Measurements from ENCODE around the gene PPM1D.
"Not testable (repeated sequence)": the region's sequence is repeated elsewhere in the genome, so short reads cannot be mapped to it uniquely, and the experiment has no call there.

PPM1D gene

DNA sequence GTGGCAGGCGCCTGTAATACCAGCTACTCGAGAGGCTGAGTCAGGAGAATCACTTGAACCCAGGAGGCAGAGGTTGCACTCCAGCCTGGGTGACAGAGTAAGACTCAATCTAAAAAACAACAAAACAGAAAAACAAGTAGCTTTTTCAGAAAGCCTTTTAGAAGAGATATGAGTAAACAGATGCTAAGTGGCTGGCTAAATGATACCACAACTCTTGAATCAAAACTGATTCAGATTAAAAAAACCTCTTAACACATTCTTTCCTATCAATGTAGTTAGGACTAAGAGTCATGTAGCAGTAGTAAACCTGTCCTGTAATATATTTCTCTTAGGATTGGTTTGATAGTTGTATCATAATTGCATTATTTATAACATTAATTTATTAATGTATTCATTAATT, 23.0 kb downstream of the PPM1D start:
- no peak for DNase-seq (ENCODE audit: low spot score)

DNA sequence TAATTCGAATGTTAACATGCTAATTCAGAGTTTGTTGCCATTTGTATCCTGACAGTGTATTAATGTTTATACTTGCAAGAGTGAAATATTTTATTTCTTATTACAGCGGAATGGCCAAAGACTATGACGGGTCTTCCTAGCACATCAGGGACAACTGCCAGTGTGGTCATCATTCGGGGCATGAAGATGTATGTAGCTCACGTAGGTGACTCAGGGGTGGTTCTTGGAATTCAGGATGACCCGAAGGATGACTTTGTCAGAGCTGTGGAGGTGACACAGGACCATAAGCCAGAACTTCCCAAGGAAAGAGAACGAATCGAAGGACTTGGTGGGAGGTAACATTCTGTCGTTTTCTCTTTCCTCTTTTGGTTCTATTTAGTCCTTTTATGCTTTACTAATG, 23.4 kb downstream of the PPM1D start:
- no peak for DNase-seq (ENCODE audit: low spot score)

GRCh38 chr17:60627124-60627523, 27.1 kb downstream of the PPM1D start:
- no peak for DNase-seq (ENCODE audit: low spot score)

DNA sequence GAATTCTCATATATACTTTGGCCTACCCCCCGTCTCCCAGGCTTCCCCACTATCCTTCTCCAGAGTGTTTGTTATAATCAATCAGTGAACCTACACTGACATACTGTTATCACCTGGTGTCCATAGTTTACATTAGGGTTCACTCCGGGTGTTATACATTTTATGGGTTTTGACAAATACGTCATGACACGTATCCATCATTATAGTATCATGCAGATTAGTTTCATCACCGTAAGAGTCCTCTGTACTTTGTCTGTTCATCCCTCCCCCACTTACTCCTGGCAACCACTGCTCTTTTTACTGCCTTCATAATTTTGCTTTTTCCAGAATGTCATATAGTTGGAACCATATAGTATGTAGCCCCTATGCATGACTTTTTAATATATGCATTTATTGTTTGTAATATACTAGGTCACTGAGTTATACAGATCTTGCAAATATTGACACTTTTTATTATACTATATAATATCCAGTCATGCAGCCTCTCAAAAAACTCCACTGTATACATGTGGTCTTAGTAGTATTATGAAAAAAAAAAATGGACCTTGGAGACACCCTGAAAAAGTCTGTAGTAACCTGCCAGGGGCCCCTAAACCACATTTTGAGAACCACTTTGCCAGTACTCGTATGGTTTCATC, 28.4 kb downstream of the PPM1D start:
- DNase-seq (ENCODE audit: low spot score), result no peak

DNA sequence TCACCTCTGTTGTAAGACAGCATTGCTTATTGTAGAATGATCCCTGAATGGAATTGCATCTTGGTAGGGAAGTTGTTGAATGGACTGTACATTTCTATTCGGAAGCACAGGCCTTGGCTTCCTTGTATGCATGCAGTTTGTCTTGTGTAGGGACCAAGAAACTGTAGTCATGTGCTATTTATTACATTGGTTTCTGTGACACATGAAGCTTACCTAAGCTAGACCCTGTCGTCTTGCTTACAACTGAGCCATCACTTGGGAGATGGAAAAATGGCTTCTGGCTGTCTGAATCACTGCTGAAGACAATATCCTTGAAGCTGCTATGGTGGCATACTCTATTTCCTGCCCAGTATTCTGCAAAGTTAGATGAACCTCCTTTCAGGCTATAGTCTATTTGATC, 29.1 kb downstream of the PPM1D start:
- no peak for DNase-seq (ENCODE audit: low spot score)

- DNase-seq (ENCODE audit: low spot score), result no peak
These were observed 30.4 kb downstream of the PPM1D start for GRCh38 chr17:60630352-60630751.

GRCh38 chr17:60631119-60631518, 31.1 kb downstream of the PPM1D start:
- DNase-seq (ENCODE audit: low spot score), result no peak

- no peak for DNase-seq (ENCODE audit: low spot score)
These were observed 37.7 kb downstream of the PPM1D start for GRCh38 chr17:60637683-60638082.

DNA sequence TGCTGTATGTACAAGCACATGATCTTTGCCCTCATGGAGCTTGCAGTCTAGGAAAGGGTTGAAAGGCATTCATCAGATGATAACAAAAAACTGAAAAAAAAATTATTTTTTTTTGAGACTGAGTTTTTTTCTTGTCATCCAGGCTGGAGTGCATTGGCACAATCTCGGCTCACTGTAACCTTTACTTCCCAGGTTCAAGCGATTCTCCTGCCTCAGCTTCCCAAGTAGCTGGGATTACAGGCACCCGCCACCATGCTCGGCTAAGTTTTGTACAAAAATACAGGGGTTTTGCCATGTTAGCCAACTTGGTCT, 39.0 kb downstream of the PPM1D start:
- no peak for DNase-seq (ENCODE audit: low spot score)

DNA sequence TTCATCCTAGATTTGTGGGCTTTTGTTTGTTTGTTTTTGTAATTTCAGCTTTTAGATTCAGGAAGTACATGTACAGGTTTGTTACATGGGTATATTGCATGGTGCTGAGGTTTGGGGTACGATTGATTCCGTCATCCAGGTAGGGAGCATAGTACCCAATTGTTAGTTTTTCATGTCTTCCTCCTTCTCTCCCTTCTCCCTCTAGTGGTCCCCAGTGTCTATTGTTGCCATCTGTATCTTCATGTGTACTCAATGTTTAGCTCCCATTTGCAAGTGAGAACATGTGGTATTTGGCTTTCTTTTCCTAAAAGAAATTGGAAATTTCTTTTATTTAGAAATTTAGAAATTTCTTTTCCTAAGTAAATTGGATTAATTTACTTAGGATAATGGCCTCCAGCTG, 40.5 kb downstream of the PPM1D start:
- DNase-seq (ENCODE audit: low spot score), result no peak

DNA sequence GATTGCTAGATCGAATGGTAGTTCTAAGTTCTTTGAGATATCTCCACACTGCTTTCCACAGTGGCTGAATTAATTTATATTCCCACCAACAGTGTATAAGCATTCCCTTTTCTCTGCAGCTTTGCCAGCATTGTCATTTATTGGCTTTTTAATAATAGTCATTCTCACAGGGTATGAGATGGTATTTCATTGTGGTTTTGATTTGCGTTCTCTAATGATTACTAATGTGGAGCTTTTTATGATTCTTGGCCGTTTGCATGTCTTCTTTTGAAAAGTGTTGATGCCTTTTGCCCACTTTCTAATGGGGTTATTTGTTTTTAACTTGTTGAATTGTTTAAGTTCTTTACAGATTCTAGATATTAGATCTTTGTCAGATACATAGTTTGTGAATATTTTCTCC, 41.1 kb downstream of the PPM1D start:
- no peak for DNase-seq (ENCODE audit: low spot score)

DNA sequence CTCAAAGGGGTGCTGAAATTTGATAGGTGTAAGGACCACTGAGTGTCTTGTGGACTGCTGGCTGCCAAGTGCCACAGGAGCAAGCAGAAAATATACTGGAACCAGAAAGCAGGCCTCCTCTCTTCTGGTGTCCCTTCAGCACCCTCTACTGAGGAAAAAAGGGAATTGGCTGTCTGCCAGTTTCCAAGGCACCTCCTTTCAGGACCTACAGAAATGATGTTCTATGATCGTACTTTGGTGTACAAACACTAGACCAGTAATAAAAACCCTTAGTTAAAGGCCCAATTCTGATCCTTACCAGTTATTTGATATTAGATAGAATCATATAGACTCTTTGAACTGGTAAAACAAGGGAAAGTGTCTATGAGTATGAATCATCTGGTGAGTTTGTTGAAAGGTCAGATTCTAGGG, 41.8 kb downstream of the PPM1D start:
- peak; percentile 48 for DNase-seq (ENCODE audit: low spot score)

GRCh38 chr17:60645918-60646523, 46.0 kb downstream of the PPM1D start:
- no peak for DNase-seq (ENCODE audit: low spot score)

DNA sequence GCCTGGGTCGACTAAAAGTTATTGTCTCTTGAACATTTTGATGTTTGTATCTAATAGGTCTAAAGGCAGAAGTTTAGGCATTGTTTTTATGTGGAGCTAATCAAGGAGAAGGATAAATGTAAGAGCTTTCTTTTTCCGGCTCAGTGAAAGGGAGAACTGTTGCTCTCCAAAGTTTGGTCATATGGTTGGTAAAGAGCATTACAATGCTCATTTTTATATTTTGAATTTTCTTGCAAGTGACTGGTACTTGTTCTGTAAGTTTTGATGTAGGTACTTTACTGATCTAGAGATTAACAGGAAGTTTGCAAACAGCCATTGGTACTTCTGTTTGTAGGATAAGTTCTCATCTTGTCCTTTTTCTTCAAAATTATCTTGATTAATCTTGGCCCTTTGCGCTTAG, 46.7 kb downstream of the PPM1D start:
- no peak for DNase-seq (ENCODE audit: low spot score)

- no peak for DNase-seq (ENCODE audit: low spot score)
These were observed 47.7 kb downstream of the PPM1D start for GRCh38 chr17:60647705-60648104.

DNA sequence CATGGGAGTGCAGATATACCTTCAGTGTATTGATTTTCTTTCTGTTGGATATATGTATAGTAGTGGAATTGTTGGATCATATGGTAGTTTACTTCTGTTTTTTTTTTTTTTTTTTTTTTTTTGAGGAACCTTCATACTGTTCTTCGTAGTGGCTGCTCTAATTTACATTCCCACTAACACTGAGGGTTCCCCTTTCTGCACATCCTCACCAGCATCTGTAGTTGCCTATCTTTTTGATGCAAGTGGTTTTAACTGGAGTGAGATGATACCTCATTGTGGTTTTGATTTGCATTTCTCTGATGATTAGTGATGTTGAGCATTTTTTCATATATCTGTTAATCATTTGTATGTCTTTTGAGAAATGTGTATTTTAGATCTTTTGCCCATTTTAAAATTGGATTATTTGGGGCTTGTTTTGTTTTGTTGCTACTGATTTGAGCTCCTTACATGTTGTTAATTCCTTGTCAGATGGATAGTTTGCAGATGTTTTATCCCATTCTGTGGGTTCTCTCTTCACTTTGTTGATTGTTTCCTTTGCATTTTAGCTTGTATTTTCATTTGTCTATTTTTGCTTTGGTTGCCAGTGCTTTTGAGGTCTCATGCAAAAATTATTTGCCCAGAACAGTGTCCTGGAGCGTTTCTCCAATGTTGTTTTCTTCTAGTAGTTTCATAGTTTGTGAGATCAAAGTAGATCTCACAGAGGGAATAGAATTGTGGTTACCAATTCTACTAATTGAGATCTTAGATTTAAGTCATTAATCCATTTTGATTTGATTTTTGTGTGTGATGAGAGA, 52.7 kb downstream of the PPM1D start:
- DNase-seq (ENCODE audit: low spot score), result no peak

DNA sequence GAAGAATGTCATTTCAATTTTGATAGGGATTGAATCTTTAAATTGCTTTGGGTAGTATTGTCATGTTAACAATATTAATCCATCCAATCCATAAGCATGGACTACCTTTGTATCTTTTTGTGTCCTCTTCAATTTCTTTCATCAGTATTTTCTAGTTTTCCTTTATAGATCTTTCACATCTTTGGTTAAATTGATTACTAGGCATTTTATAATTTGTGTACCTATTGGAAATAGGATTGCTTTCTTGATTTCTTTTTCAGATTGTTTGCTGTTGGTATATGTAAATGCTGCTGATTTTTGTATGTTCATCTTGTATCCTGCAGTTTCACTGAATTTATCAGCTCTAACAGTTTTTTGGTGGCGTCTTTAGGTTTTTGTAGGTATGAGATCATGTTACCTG, 53.6 kb downstream of the PPM1D start:
- DNase-seq (ENCODE audit: low spot score), result no peak

DNA sequence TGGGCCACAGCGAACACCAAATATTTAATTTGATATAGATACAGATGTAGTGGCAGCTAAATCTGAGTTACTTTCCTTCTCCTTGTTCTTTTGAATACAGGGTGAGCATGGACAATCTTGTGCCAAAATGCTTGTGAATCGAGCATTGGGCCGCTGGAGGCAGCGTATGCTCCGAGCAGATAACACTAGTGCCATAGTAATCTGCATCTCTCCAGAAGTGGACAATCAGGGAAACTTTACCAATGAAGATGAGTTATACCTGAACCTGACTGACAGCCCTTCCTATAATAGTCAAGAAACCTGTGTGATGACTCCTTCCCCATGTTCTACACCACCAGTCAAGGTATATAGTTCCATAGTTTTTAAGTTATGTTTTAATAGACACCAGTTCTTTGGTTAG, 56.5 kb downstream of the PPM1D start:
- DNase-seq (ENCODE audit: low spot score), result no peak

DNA sequence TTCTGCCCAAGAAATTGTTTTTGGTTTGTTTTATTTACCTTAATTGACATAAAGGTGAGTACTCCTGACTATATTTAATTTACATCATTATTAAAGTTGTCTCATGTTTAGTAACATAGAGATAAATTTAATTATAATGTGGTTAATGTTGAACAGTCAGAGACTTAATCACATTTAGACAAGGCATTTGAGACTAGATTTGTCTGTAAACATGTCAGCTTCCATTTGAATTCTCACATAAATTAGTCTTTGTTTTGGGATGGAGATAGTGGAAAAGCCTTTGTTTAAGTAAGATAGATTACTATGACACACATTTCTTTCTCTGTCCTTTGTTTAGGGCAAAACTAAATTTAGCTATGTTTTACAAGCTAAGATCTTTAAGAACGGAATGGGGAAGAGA, 59.2 kb downstream of the PPM1D start:
- no peak for DNase-seq (ENCODE audit: low spot score)

DNA sequence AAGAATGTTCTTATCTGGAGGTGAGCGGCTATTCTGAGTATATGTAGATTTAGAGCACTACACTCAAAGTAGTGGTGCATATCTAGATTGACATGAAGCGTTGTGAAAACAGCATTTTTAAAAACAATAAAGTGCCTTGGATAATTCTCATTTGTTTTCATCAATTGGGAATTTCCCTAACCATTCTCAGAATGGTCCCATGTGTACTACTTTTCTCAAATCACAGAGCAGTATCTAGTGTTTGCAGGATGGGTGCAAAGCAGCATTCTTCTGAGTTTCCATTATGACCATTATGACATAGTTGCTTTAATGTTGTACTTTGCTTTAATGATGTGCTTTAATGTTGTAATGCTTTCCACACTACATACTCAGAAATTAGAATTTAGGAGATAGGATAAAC, 61.5 kb downstream of the PPM1D start:
- no peak for DNase-seq (ENCODE audit: low spot score)

DNA sequence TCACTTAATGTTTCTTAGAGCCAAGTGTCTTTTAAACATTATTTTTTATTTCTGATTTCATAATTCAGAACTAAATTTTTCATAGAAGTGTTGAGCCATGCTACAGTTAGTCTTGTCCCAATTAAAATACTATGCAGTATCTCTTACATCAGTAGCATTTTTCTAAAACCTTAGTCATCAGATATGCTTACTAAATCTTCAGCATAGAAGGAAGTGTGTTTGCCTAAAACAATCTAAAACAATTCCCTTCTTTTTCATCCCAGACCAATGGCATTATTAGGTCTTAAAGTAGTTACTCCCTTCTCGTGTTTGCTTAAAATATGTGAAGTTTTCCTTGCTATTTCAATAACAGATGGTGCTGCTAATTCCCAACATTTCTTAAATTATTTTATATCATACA, 64.0 kb downstream of the PPM1D start:
- DNase-seq (ENCODE audit: low spot score), result no peak

- DNase-seq (ENCODE audit: low spot score), result no peak
These were observed 65.6 kb downstream of the PPM1D start for GRCh38 chr17:60665602-60666001.

GRCh38 chr17:60668741-60669140, 68.7 kb downstream of the PPM1D start:
- DNase-seq (ENCODE audit: low spot score), result not testable (repeated sequence)

DNA sequence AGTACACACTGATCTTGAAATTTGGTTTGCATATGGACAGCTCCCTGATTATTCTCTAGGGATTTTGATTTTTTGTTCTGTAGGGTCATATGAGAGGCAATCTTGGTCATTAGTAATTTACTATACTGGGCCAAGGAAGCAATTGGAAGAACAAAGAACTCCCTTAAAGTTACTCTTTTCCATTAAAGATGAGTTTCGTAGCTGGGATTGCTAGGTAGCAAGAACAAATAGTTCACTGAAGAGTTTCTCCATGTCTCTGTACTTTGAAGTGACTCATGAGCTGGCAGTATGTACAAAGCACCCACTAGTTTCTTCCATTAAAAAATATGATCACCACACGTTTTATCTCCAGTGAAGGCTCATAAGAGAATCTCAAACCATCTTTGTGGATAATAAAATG, 71.5 kb downstream of the PPM1D start:
- DNase-seq (ENCODE audit: low spot score), result no peak

Data from CD4-positive, alpha-beta T cell treated with Interleukin-6 at 100 ng/mL for 8 hours (primary cell).